B cell (primary cell): Measurements from ENCODE around the gene TNFRSF17. TPM values are rescaled to one million over a fixed set of nuclear protein-coding genes. Genes with fewer than 3 reads are reported as not detected.
A peak's percentile ranks its signal among the peaks of the same experiment; 100 is the strongest.

Experiments used
- ATAC-seq: fragments of 200-7000 bp; cut with Tn5 transposase; one replicate; pipeline ENCODE4 v1.10.0; 2021; ENCODE audit warnings: low read depth, mild to moderate bottlenecking, moderate number of reproducible peaks, moderate library complexity
- CTCF ChIA-PET: fragments of 350-600 bp; sonication (Branson Sonifier 250); formaldehyde crosslinking; loops from one replicate; lab custom pipeline; 2021; ENCODE audit warnings: antibody characterized with exemption, inconsistent platforms; lab: Charles Lee
- POLR2A ChIA-PET: fragments of 350-600 bp; sonication (Branson Sonifier 250); formaldehyde crosslinking; loops from one replicate; lab custom pipeline; 2021; ENCODE audit warnings: antibody characterized with exemption; lab: Charles Lee
- DNase-seq: peaks from one replicate; pipeline ENCODE4 v3.0.0; 2013
- H2AFZ ChIP-seq: 2 replicates; pipeline ENCODE4 v1.6.1; 2012; ENCODE audit warnings: mild to moderate bottlenecking, low read depth, low read length; ENCODE audit not compliant: insufficient read depth, poor library complexity, severe bottlenecking
- H3K27ac ChIP-seq, 2 donors: 1 replicate in 1 of 2; 2 replicates in 1 of 2; pipeline ENCODE4 v1.5.1; 2012 to 2013; ENCODE audit warnings: low read length in 2 of 2, mild to moderate bottlenecking in 2 of 2, moderate library complexity in 1 of 2
- H3K27me3 ChIP-seq, 4 experiments: fragments of 200-600 bp in 1 of 4; sonication (generic) in 1 of 4; replicated peaks in 1 of 4; 1 replicate in 2 of 4; 2 replicates in 2 of 4; pipeline versions ENCODE4 v1.6.1 to v1.7.0; 2013 to 2016; ENCODE audit warnings: low read length in 3 of 4, mild to moderate bottlenecking in 2 of 4, mixed read lengths in 1 of 4, moderate library complexity in 1 of 4; ENCODE audit not compliant: insufficient read depth in 4 of 4, control insufficient read depth in 3 of 4; ENCODE audit errors: control extremely low read depth in 1 of 4
- H3K36me3 ChIP-seq, 2 experiments: replicated peaks in 1 of 2; 1 replicate in 1 of 2; 2 replicates in 1 of 2; pipeline versions ENCODE4 v1.6.1 to v1.7.1; 2013; ENCODE audit warnings: low read length in 1 of 2; ENCODE audit not compliant: insufficient read depth in 2 of 2, control insufficient read depth in 1 of 2; ENCODE audit errors: control extremely low read depth in 1 of 2, extremely low read depth in 1 of 2
- H3K4me1 ChIP-seq, 2 donors: fragments of 200-600 bp in 1 of 2; sonication (generic) in 1 of 2; 1 replicate in 1 of 2; 2 replicates in 1 of 2; pipeline versions ENCODE4 v1.5.1 to v1.6.1; 2013 to 2017; ENCODE audit warnings: low read length in 2 of 2; ENCODE audit not compliant: control insufficient read depth in 2 of 2, insufficient read depth in 2 of 2
- H3K4me2 ChIP-seq: replicated peaks from 2 replicates; pipeline ENCODE3; 2012; ENCODE audit warnings: mild to moderate bottlenecking, low read depth, low read length; ENCODE audit not compliant: poor library complexity, severe bottlenecking
- H3K4me3 ChIP-seq, 5 experiments: fragments of 200-600 bp in 1 of 5; sonication (generic) in 1 of 5; 1 replicate in 3 of 5; 2 replicates in 2 of 5; pipeline versions ENCODE4 v1.5.1 to v1.7.0; 2011 to 2016; ENCODE audit warnings: low read length in 4 of 5, mild to moderate bottlenecking in 4 of 5, low read depth in 2 of 5, control low read depth in 1 of 5, moderate library complexity in 1 of 5; ENCODE audit not compliant: insufficient read depth in 1 of 5; ENCODE audit errors: control extremely low read depth in 1 of 5, extremely low read depth in 1 of 5
- H3K79me2 ChIP-seq: fragments of 200-600 bp; sonication (generic); one replicate; pipeline ENCODE4 v1.6.0; 2016; ENCODE audit warnings: low read length; ENCODE audit not compliant: control insufficient read depth, insufficient read depth
- H3K9ac ChIP-seq: fragments of 200-600 bp; sonication (generic); 2 replicates; pipeline ENCODE4 v1.6.1; 2017; ENCODE audit warnings: mild to moderate bottlenecking, low read length, moderate library complexity
- H3K9me3 ChIP-seq, 3 donors: one replicate each; pipeline versions ENCODE4 v1.6.1 to v1.7.1; 2013; ENCODE audit warnings: low read length in 2 of 3; ENCODE audit not compliant: control insufficient read depth in 2 of 3, insufficient read depth in 1 of 3; ENCODE audit errors: control extremely low read depth in 1 of 3
- H4K20me1 ChIP-seq: 2 replicates; pipeline ENCODE4 v1.6.0; 2012; ENCODE audit warnings: mild to moderate bottlenecking, low read length; ENCODE audit not compliant: insufficient read depth, control insufficient read depth, poor library complexity, severe bottlenecking
- H3K27ac Mint-ChIP-seq: one replicate; pipeline ENCODE4 v1.8.0; 2021; ENCODE audit warnings: mixed read lengths
- H3K27me3 Mint-ChIP-seq: one replicate; pipeline ENCODE4 v1.8.0; 2021; ENCODE audit warnings: mixed read lengths
- H3K4me1 Mint-ChIP-seq: one replicate; pipeline ENCODE4 v1.8.0; 2021; ENCODE audit warnings: mixed read lengths
- H3K4me3 Mint-ChIP-seq: one replicate; pipeline ENCODE4 v1.8.0; 2021; ENCODE audit warnings: mixed read lengths
- H3K9me3 Mint-ChIP-seq: one replicate; pipeline ENCODE4 v1.8.0; 2022; ENCODE audit warnings: mixed read lengths; ENCODE audit not compliant: insufficient read depth
- CTCF ChIP-seq: fragments of 200-600 bp; IDR thresholded peaks from one replicate; pipeline ENCODE4 v1.8.0; 2022; ENCODE audit warnings: antibody characterized with exemption, mild to moderate bottlenecking
- EZH2 ChIP-seq: IDR thresholded peaks from 2 replicates; pipeline ENCODE4 v1.6.1; 2012; ENCODE audit warnings: borderline replicate concordance, low read depth, mild to moderate bottlenecking, moderate library complexity, low read length; ENCODE audit not compliant: insufficient read depth, poor library complexity, severe bottlenecking
- WGBS: methylation state at CpG from one replicate; pipeline ENCODE4 v1.1.5; 2013; ENCODE audit warnings: missing lambda C conversion rate; ENCODE audit not compliant: insufficient coverage; 5-methylcytosine and 5-hydroxymethylcytosine counted together
- intact Hi-C: fragments of 100-400 bp; cut with micrococcal nuclease; formaldehyde crosslinking; loops from one replicate; pipeline ENCODE4 v1.10.0; 2022
- polyA minus RNA-seq: library from RNA; depleted of rRNA, polyadenylated mRNA; stranded (reverse); fragments of >200 nt; gene quantifications from 2 replicates; pipeline ENCODE4 v1.2.3, GENCODE V29; 2012
- polyA plus RNA-seq: library from polyadenylated mRNA; depleted of rRNA; stranded (reverse); fragments of >200 nt; gene quantifications from 2 replicates; pipeline ENCODE4 v1.2.3, GENCODE V29; 2012
- total RNA-seq, 2 donors: library from RNA; stranded (reverse); fragments of 120-200 nt in 1 of 2; gene quantifications; 1 replicate in 1 of 2; 2 replicates in 1 of 2; pipeline versions ENCODE4 v1.2.3 to v1.2.4, GENCODE V29; 2013 to 2022

Gene TNFRSF17
- total RNA-seq, result 4.6 and 6.3 TPM in 2 replicates
- 39.8 TPM for total RNA-seq (2013)
- 10.8 and 16.4 TPM in 2 replicates for polyA plus RNA-seq
- 18.1 and 27.8 TPM in 2 replicates for polyA minus RNA-seq

GRCh38 chr16:11964761-11965551, at the start of gene TNFRSF17:
TNFRSF17 (plus strand) TSS chr16:11965210; CDS start chr16:11965325, 115 bp downstream.
- peaks cover 60% of the 10 kb centered on the region for H3K4me1 Mint-ChIP-seq
- Histone ChIP-seq H3K27me3 (no peaks in the 10 kb centered on the region), H4K20me1 (no peaks in the 10 kb centered on the region), H3K27ac (peak within 1 kb of the TSS; percentile 85 to 86), H3K9me3 (no peaks in the 10 kb centered on the region), H3K36me3 (peaks cover 0 to 16% of the 10 kb centered on the region in 2 experiments), H2AFZ (peak within 1 kb of the TSS; percentile 77), H3K79me2 (peaks cover 55% of the 10 kb centered on the region), H3K4me2 (peak within 1 kb of the TSS; percentile 68), H3K4me1 (peaks cover 51 to 83% of the 10 kb centered on the region in 2 donors), H3K9ac (peak within 1 kb of the TSS; percentile 49), H3K4me3 (peak within 1 kb of the TSS in 4 of 5 experiments; percentile 25 to 65 (median 51))
- TF ChIP-seq CTCF, result no peak
- TF ChIP-seq EZH2, result no peak
- ATAC-seq (peak; percentile 69), DNase-seq (peak; percentile 58)
- peak within 1 kb of the TSS; percentile 97 for H3K27ac Mint-ChIP-seq
- intact Hi-C loops, result loop anchor here (1.0 to 5.0 kb wide), 3 partner anchors 15 to 102 kb away; no protein-coding TSS in a partner anchor
- no peaks in the 10 kb centered on the region for H3K9me3 Mint-ChIP-seq
- CTCF ChIA-PET, result interaction anchor here (0.5 to 5.0 kb wide), 8 partner anchors 13 to 644 kb away, joined by 3 to 44 read pairs (median 4); partner anchors contain the start of gene TXNDC11
- H3K27me3 Mint-ChIP-seq, result no peaks in the 10 kb centered on the region
- H3K4me3 Mint-ChIP-seq, result peak within 1 kb of the TSS; percentile 87
- 0% methylated on average over 5 of the region's 9 CpGs for WGBS
- POLR2A ChIA-PET, result interaction anchor here (0.6 to 3.8 kb wide), 4 partner anchors 8 to 55 kb away, joined by 3 to 39 read pairs (median 5); partner anchors contain the start of gene SNX29
